B cell (primary cell): ENCODE measurements around the gene TRRAP. TPM values are rescaled to one million over a fixed set of nuclear protein-coding genes. Genes with fewer than 3 reads are reported as not detected.
A peak's percentile ranks its signal among the peaks of the same experiment; 100 is the strongest.
"Not testable (repeated sequence)": the region's sequence is repeated elsewhere in the genome, so short reads cannot be mapped to it uniquely, and the experiment has no call there.

Experiments used
- ATAC-seq: fragments of 200-7000 bp; cut with Tn5 transposase; one replicate; pipeline ENCODE4 v1.10.0; 2021; ENCODE audit warnings: low read depth, mild to moderate bottlenecking, moderate number of reproducible peaks, moderate library complexity
- CTCF ChIA-PET: fragments of 350-600 bp; sonication (Branson Sonifier 250); formaldehyde crosslinking; loops from one replicate; lab custom pipeline; 2021; ENCODE audit warnings: antibody characterized with exemption, inconsistent platforms; lab: Charles Lee
- POLR2A ChIA-PET: fragments of 350-600 bp; sonication (Branson Sonifier 250); formaldehyde crosslinking; loops from one replicate; lab custom pipeline; 2021; ENCODE audit warnings: antibody characterized with exemption; lab: Charles Lee
- DNase-seq: peaks from one replicate; pipeline ENCODE4 v3.0.0; 2013
- H2AFZ ChIP-seq: 2 replicates; pipeline ENCODE4 v1.6.1; 2012; ENCODE audit warnings: mild to moderate bottlenecking, low read depth, low read length; ENCODE audit not compliant: insufficient read depth, poor library complexity, severe bottlenecking
- H3K27ac ChIP-seq, 2 donors: 1 replicate in 1 of 2; 2 replicates in 1 of 2; pipeline ENCODE4 v1.5.1; 2012 to 2013; ENCODE audit warnings: low read length in 2 of 2, mild to moderate bottlenecking in 2 of 2, moderate library complexity in 1 of 2
- H3K27me3 ChIP-seq, 4 experiments: fragments of 200-600 bp in 1 of 4; sonication (generic) in 1 of 4; replicated peaks in 1 of 4; 1 replicate in 2 of 4; 2 replicates in 2 of 4; pipeline versions ENCODE4 v1.6.1 to v1.7.0; 2013 to 2016; ENCODE audit warnings: low read length in 3 of 4, mild to moderate bottlenecking in 2 of 4, mixed read lengths in 1 of 4, moderate library complexity in 1 of 4; ENCODE audit not compliant: insufficient read depth in 4 of 4, control insufficient read depth in 3 of 4; ENCODE audit errors: control extremely low read depth in 1 of 4
- H3K36me3 ChIP-seq, 2 experiments: replicated peaks in 1 of 2; 1 replicate in 1 of 2; 2 replicates in 1 of 2; pipeline versions ENCODE4 v1.6.1 to v1.7.1; 2013; ENCODE audit warnings: low read length in 1 of 2; ENCODE audit not compliant: insufficient read depth in 2 of 2, control insufficient read depth in 1 of 2; ENCODE audit errors: control extremely low read depth in 1 of 2, extremely low read depth in 1 of 2
- H3K4me1 ChIP-seq, 2 donors: fragments of 200-600 bp in 1 of 2; sonication (generic) in 1 of 2; 1 replicate in 1 of 2; 2 replicates in 1 of 2; pipeline versions ENCODE4 v1.5.1 to v1.6.1; 2013 to 2017; ENCODE audit warnings: low read length in 2 of 2; ENCODE audit not compliant: control insufficient read depth in 2 of 2, insufficient read depth in 2 of 2
- H3K4me2 ChIP-seq: replicated peaks from 2 replicates; pipeline ENCODE3; 2012; ENCODE audit warnings: mild to moderate bottlenecking, low read depth, low read length; ENCODE audit not compliant: poor library complexity, severe bottlenecking
- H3K4me3 ChIP-seq, 5 experiments: fragments of 200-600 bp in 1 of 5; sonication (generic) in 1 of 5; 1 replicate in 3 of 5; 2 replicates in 2 of 5; pipeline versions ENCODE4 v1.5.1 to v1.7.0; 2011 to 2016; ENCODE audit warnings: low read length in 4 of 5, mild to moderate bottlenecking in 4 of 5, low read depth in 2 of 5, control low read depth in 1 of 5, moderate library complexity in 1 of 5; ENCODE audit not compliant: insufficient read depth in 1 of 5; ENCODE audit errors: control extremely low read depth in 1 of 5, extremely low read depth in 1 of 5
- H3K79me2 ChIP-seq: fragments of 200-600 bp; sonication (generic); one replicate; pipeline ENCODE4 v1.6.0; 2016; ENCODE audit warnings: low read length; ENCODE audit not compliant: control insufficient read depth, insufficient read depth
- H3K9ac ChIP-seq: fragments of 200-600 bp; sonication (generic); 2 replicates; pipeline ENCODE4 v1.6.1; 2017; ENCODE audit warnings: mild to moderate bottlenecking, low read length, moderate library complexity
- H3K9me3 ChIP-seq, 3 donors: one replicate each; pipeline versions ENCODE4 v1.6.1 to v1.7.1; 2013; ENCODE audit warnings: low read length in 2 of 3; ENCODE audit not compliant: control insufficient read depth in 2 of 3, insufficient read depth in 1 of 3; ENCODE audit errors: control extremely low read depth in 1 of 3
- H4K20me1 ChIP-seq: 2 replicates; pipeline ENCODE4 v1.6.0; 2012; ENCODE audit warnings: mild to moderate bottlenecking, low read length; ENCODE audit not compliant: insufficient read depth, control insufficient read depth, poor library complexity, severe bottlenecking
- H3K27ac Mint-ChIP-seq: one replicate; pipeline ENCODE4 v1.8.0; 2021; ENCODE audit warnings: mixed read lengths
- H3K27me3 Mint-ChIP-seq: one replicate; pipeline ENCODE4 v1.8.0; 2021; ENCODE audit warnings: mixed read lengths
- H3K4me1 Mint-ChIP-seq: one replicate; pipeline ENCODE4 v1.8.0; 2021; ENCODE audit warnings: mixed read lengths
- H3K4me3 Mint-ChIP-seq: one replicate; pipeline ENCODE4 v1.8.0; 2021; ENCODE audit warnings: mixed read lengths
- H3K9me3 Mint-ChIP-seq: one replicate; pipeline ENCODE4 v1.8.0; 2022; ENCODE audit warnings: mixed read lengths; ENCODE audit not compliant: insufficient read depth
- CTCF ChIP-seq: fragments of 200-600 bp; IDR thresholded peaks from one replicate; pipeline ENCODE4 v1.8.0; 2022; ENCODE audit warnings: antibody characterized with exemption, mild to moderate bottlenecking
- EZH2 ChIP-seq: IDR thresholded peaks from 2 replicates; pipeline ENCODE4 v1.6.1; 2012; ENCODE audit warnings: borderline replicate concordance, low read depth, mild to moderate bottlenecking, moderate library complexity, low read length; ENCODE audit not compliant: insufficient read depth, poor library complexity, severe bottlenecking
- WGBS: methylation state at CpG from one replicate; pipeline ENCODE4 v1.1.5; 2013; ENCODE audit warnings: missing lambda C conversion rate; ENCODE audit not compliant: insufficient coverage; 5-methylcytosine and 5-hydroxymethylcytosine counted together
- intact Hi-C: fragments of 100-400 bp; cut with micrococcal nuclease; formaldehyde crosslinking; loops from one replicate; pipeline ENCODE4 v1.10.0; 2022
- polyA plus RNA-seq: library from polyadenylated mRNA; depleted of rRNA; stranded (reverse); fragments of >200 nt; gene quantifications from 2 replicates; pipeline ENCODE4 v1.2.3, GENCODE V29; 2012
- total RNA-seq, 2 donors: library from RNA; stranded (reverse); fragments of 120-200 nt in 1 of 2; gene quantifications; 1 replicate in 1 of 2; 2 replicates in 1 of 2; pipeline versions ENCODE4 v1.2.3 to v1.2.4, GENCODE V29; 2013 to 2022

TRRAP gene
- total and polyA plus RNA-seq, 2 donors (not counting 1 experiment from before 2014, with no cell fraction given) = 25.4 to 102 TPM

- no peak overlapping the region for H3K4me3 ChIP-seq
- Mint-ChIP-seq H3K27ac (no peak overlapping the region), H3K27me3 (peaks cover 20% of the 10 kb centered on the region), H3K4me3 (no peak overlapping the region), H3K9me3 (no peaks in the 10 kb centered on the region), H3K4me1 (no peaks in the 10 kb centered on the region)
- H3K4me1 ChIP-seq = no peaks in the 10 kb centered on the region
- no peaks in the 10 kb centered on the region for H3K36me3 ChIP-seq
- no peaks in the 10 kb centered on the region for H3K79me2 ChIP-seq
- ChIA-PET CTCF (interaction anchor here (0.7 to 4.3 kb wide), 21 partner anchors 9 to 820 kb away, joined by 3 to 53 read pairs (median 5); no protein-coding TSS in a partner anchor), POLR2A (no interaction called here)
- ATAC-seq (peak; percentile 92), DNase-seq (peak; percentile 75)
- no peak overlapping the region for H2AFZ ChIP-seq
- H3K9me3 ChIP-seq = no peaks in the 10 kb centered on the region
- no peak overlapping the region for H3K27ac ChIP-seq
- H3K27me3 ChIP-seq = no peaks in the 10 kb centered on the region
- intact Hi-C loops = loop anchor here (2.0 to 10.0 kb wide), 2 partner anchors 37 to 817 kb away; partner anchors contain the start of gene TRRAP
- H4K20me1 ChIP-seq = no peaks in the 10 kb centered on the region
- no peak overlapping the region for H3K9ac ChIP-seq
- 35% methylated on average over 10 of the region's 11 CpGs for WGBS
- no peak overlapping the region for H3K4me2 ChIP-seq
- TF ChIP-seq CTCF (peak; percentile 96), EZH2 (no peak)
Measured at GRCh38 chr7:98841179-98841997, 36.9 kb upstream of the TRRAP start.

- H3K9ac ChIP-seq, H3K27ac ChIP-seq, H3K9me3 ChIP-seq, H2AFZ ChIP-seq, POLR2A ChIA-PET, H3K79me2 ChIP-seq, H3K4me1 Mint-ChIP-seq, DNase-seq, H3K4me3 Mint-ChIP-seq, H3K27ac Mint-ChIP-seq, H3K9me3 Mint-ChIP-seq, H3K4me2 ChIP-seq, H4K20me1 ChIP-seq, ATAC-seq, H3K4me1 ChIP-seq, H3K4me3 ChIP-seq, H3K36me3 ChIP-seq, H3K27me3 ChIP-seq: not testable (repeated sequence)
- CTCF ChIA-PET = interaction anchor here (0.6 to 4.3 kb wide), 11 partner anchors 10 to 450 kb away, joined by 3 to 53 read pairs (median 8); no protein-coding TSS in a partner anchor
- 100% methylated on average over 1 of the region's 2 CpGs for WGBS
- intact Hi-C loops = loop anchor here (2.0 to 10.0 kb wide), 2 partner anchors 110 to 818 kb away; no protein-coding TSS in a partner anchor
- H3K27me3 Mint-ChIP-seq = peaks cover 11% of the 10 kb centered on the region
Measured at GRCh38 chr7:98842552-98842951, 35.8 kb upstream of the TRRAP start.
